BLaER1 treated with 17β-estradiol and CSF1 and Interleukin-3, amounts not matched to agents 10 nM and 100 nM (cell line): ENCODE data around the gene ECM1.

Source experiments
- H3K27ac ChIP-seq, 11 experiments: shearing (Covaris generic); formaldehyde crosslinking; 2 replicates each; pipeline ENCODE4 v1.8.1; 2022
- H3K27me3 ChIP-seq, 11 experiments: shearing (Covaris generic); formaldehyde crosslinking; 2 replicates each; pipeline ENCODE4 v1.8.1; 2022
- H3K36me3 ChIP-seq, 11 experiments: shearing (Covaris generic); formaldehyde crosslinking; 2 replicates each; pipeline ENCODE4 v1.8.1; 2022
- H3K4me1 ChIP-seq, 10 experiments: shearing (Covaris generic); formaldehyde crosslinking; 2 replicates each; pipeline ENCODE4 v1.8.1; 2022
- H3K4me2 ChIP-seq, 11 experiments: shearing (Covaris generic); formaldehyde crosslinking; 2 replicates each; pipeline ENCODE4 v1.8.1; 2022
- H3K4me3 ChIP-seq, 10 experiments: shearing (Covaris generic); formaldehyde crosslinking; 2 replicates each; pipeline ENCODE4 v1.8.1; 2022
- H3K9ac ChIP-seq, 11 experiments: shearing (Covaris generic); formaldehyde crosslinking; 2 replicates each; pipeline ENCODE4 v1.8.1; 2022
- H3K9me3 ChIP-seq, 11 experiments: shearing (Covaris generic); formaldehyde crosslinking; replicated peaks in 1 of 11; 2 replicates each; pipeline ENCODE4 v1.8.1; 2022
- H4K20me1 ChIP-seq, 11 experiments: shearing (Covaris generic); formaldehyde crosslinking; 2 replicates each; pipeline ENCODE4 v1.8.1; 2022
- Cebpa-rat ChIP-seq, 11 experiments: shearing (Covaris generic); IDR thresholded peaks; 2 replicates each; pipeline ENCODE4 v1.8.1; 2022

The ECM1 gene

DNA sequence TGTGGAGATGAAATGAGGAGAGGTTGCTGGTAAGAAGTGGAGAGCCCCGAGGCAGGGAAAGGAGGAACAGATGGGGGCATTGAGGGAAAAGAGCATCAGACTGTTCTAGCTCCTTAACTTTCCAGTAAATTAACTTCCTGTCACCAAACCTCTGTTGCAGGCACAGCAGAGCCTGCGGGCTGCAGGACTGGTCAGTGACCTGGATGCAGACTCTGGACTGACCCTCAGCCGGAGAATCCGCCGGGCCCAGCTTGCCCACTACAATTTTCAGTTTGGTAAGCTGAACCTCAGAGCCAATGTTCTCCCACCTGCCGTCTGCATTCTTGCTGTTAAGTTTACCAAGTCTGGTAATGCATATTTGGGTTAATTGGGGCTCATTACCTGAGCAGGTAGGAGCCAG, 2.5 kb upstream of the ECM1 start:
- Histone ChIP-seq H3K36me3 (peaks cover 38 to 73% (median 63%) of the 10 kb centered on the region in 11 experiments), H3K9ac (peak overlapping the region in 1 of 11 experiments; percentile 2; a peak in 1 of 22 replicates), H3K27ac (0 out of 22 replicates have a peak overlapping the region, but pooled peaks of 1 of the 11 experiments have one; percentile 1), H3K9me3 (no peaks in the 10 kb centered on the region), H3K4me2 (no peak overlapping the region), H4K20me1 (peaks cover 0 to 4% (median 0%) of the 10 kb centered on the region in 11 experiments; a peak in 2 of 22 replicates), H3K27me3 (no peaks in the 10 kb centered on the region), H3K4me3 (no peak overlapping the region), H3K4me1 (peaks cover 32 to 44% (median 40%) of the 10 kb centered on the region in 10 experiments)
- no peak for TF ChIP-seq Cebpa-rat (IDR thresholded peaks at IDR 0.05)

DNA sequence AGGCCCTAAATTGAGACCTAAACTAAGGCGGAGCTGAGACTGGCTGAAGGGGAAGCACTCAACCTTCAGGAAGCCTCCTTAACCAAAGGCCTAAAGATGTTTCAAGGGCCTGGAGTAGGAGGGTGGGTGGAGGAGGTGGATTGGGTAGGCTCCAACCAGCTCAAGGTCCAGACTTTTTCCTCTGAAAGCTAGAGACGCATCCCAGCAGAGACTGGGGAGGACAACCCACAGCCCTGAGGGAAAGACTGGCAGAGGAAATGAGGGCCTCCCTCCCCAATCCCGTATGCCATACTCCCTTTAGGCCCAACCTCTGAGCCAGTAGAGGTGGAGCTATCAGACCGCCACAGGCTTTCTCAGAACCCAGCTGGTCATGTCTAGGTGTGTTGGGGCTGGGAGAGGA, 1.1 kb downstream of the ECM1 start:
- peaks cover 0 to 30% (median 0%) of the 10 kb centered on the region in 11 experiments; a peak in 2 of 22 replicates for H4K20me1 ChIP-seq
- H3K36me3 ChIP-seq: peaks cover 42 to 73% (median 54%) of the 10 kb centered on the region in 11 experiments
- H3K4me1 ChIP-seq: peaks cover 67 to 80% (median 75%) of the 10 kb centered on the region in 10 experiments
- peak overlapping the region; percentile 66 to 80 (median 76) for H3K9ac ChIP-seq
- H3K4me3 ChIP-seq: peak overlapping the region; percentile 41 to 72 (median 58); a peak in 19 of 20 replicates
- no peak for TF ChIP-seq Cebpa-rat (IDR thresholded peaks at IDR 0.05)
- H3K27me3 ChIP-seq: no peaks in the 10 kb centered on the region
- H3K27ac ChIP-seq: peak overlapping the region; percentile 58 to 84 (median 76); a peak in 21 of 22 replicates
- H3K9me3 ChIP-seq: no peaks in the 10 kb centered on the region
- H3K4me2 ChIP-seq: peak overlapping the region; percentile 88 to 100 (median 97)

DNA sequence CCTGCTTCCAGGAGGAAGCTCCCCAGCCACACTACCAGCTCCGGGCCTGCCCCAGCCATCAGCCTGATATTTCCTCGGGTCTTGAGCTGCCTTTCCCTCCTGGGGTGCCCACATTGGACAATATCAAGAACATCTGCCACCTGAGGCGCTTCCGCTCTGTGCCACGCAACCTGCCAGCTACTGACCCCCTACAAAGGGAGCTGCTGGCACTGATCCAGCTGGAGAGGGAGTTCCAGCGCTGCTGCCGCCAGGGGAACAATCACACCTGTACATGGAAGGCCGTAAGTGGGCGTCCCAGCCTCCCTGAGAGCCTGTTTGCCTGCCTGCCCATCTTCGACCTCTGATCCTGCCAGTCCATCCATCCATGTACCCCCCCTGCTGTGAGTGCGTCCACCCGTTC, 3.6 kb downstream of the ECM1 start:
- Histone ChIP-seq H3K4me3 (0 out of 20 replicates have a peak overlapping the region, but pooled peaks of 1 of the 10 experiments have one; percentile 9), H3K27me3 (no peaks in the 10 kb centered on the region), H4K20me1 (peaks cover 0 to 33% (median 0%) of the 10 kb centered on the region in 11 experiments; a peak in 2 of 22 replicates), H3K27ac (peak overlapping the region in 6 of 11 experiments; percentile 24 to 84 (median 54); a peak in 9 of 22 replicates), H3K4me1 (peaks cover 87 to 95% (median 92%) of the 10 kb centered on the region in 10 experiments), H3K4me2 (peak overlapping the region; percentile 88 to 100 (median 97)), H3K36me3 (peaks cover 16 to 48% (median 29%) of the 10 kb centered on the region in 11 experiments), H3K9me3 (no peaks in the 10 kb centered on the region), H3K9ac (peak overlapping the region in 7 of 11 experiments; percentile 18 to 66 (median 52); a peak in 9 of 22 replicates)
- no peak for TF ChIP-seq Cebpa-rat (IDR thresholded peaks at IDR 0.05)

GRCh38 chr1:150511985-150512660, 4.2 kb downstream of the ECM1 start:
- Histone ChIP-seq H3K27me3 (no peaks in the 10 kb centered on the region), H3K4me3 (no peak overlapping the region), H3K4me1 (peaks cover 86 to 96% (median 94%) of the 10 kb centered on the region in 10 experiments), H3K9me3 (no peaks in the 10 kb centered on the region), H3K27ac (no peak overlapping the region; a peak in 3 of 22 replicates), H3K36me3 (peaks cover 10 to 42% (median 25%) of the 10 kb centered on the region in 11 experiments), H3K9ac (no peak overlapping the region), H4K20me1 (peaks cover 0 to 33% (median 0%) of the 10 kb centered on the region in 11 experiments; a peak in 2 of 22 replicates), H3K4me2 (peak overlapping the region; percentile 88 to 100 (median 97))
- TF ChIP-seq Cebpa-rat (IDR thresholded peaks at IDR 0.05): no peak

DNA sequence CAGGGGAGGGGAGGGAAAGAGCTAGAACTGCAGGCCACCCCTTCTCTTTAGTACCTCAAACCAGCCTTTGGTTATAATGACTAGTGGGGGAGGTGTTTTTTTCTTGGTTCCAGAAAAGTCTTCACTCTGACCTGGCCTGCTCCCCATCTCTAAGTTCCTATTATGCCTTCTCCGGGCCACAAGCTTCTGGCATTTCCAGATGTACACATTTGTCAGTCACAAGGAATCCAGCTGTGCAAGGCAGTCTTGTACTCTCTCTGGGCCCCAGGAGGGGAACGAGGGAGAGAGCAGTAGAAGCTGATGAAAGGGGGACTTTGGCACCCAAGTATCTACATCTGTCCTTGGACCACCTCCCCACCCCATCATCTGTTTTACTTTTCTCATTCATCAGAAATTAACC, 4.9 kb downstream of the ECM1 start:
- peaks cover 0 to 33% (median 0%) of the 10 kb centered on the region in 11 experiments; a peak in 2 of 22 replicates for H4K20me1 ChIP-seq
- no peaks in the 10 kb centered on the region for H3K27me3 ChIP-seq
- H3K9ac ChIP-seq: 0 out of 22 replicates have a peak overlapping the region, but pooled peaks of 1 of the 11 experiments have one; percentile 9
- H3K27ac ChIP-seq: peak overlapping the region in 2 of 11 experiments; percentile 22 to 34; a peak in 4 of 22 replicates
- H3K36me3 ChIP-seq: peaks cover 10 to 37% (median 23%) of the 10 kb centered on the region in 11 experiments; a peak in 21 of 22 replicates
- no peaks in the 10 kb centered on the region for H3K9me3 ChIP-seq
- TF ChIP-seq Cebpa-rat (IDR thresholded peaks at IDR 0.05): no peak
- peaks cover 79 to 95% (median 93%) of the 10 kb centered on the region in 10 experiments for H3K4me1 ChIP-seq
- no peak overlapping the region for H3K4me3 ChIP-seq
- H3K4me2 ChIP-seq: peak overlapping the region; percentile 87 to 100 (median 97)

- Histone ChIP-seq H3K27ac (peak overlapping the region in 3 of 11 experiments; percentile 17 to 34 (median 22); a peak in 3 of 22 replicates), H3K4me1 (peaks cover 74 to 90% (median 88%) of the 10 kb centered on the region in 10 experiments), H3K4me3 (no peak overlapping the region), H3K9ac (peak overlapping the region in 3 of 11 experiments; percentile 1 to 21 (median 9); a peak in 2 of 22 replicates), H3K9me3 (no peaks in the 10 kb centered on the region), H3K36me3 (peaks cover 10 to 37% (median 23%) of the 10 kb centered on the region in 11 experiments; a peak in 21 of 22 replicates), H4K20me1 (peaks cover 0 to 33% (median 0%) of the 10 kb centered on the region in 11 experiments; a peak in 2 of 22 replicates), H3K27me3 (no peaks in the 10 kb centered on the region), H3K4me2 (peak overlapping the region; percentile 87 to 100 (median 97); a peak in 21 of 22 replicates)
- TF ChIP-seq Cebpa-rat (IDR thresholded peaks at IDR 0.05): no peak
Measured at GRCh38 chr1:150513351-150513791, 5.5 kb downstream of the ECM1 start.

DNA sequence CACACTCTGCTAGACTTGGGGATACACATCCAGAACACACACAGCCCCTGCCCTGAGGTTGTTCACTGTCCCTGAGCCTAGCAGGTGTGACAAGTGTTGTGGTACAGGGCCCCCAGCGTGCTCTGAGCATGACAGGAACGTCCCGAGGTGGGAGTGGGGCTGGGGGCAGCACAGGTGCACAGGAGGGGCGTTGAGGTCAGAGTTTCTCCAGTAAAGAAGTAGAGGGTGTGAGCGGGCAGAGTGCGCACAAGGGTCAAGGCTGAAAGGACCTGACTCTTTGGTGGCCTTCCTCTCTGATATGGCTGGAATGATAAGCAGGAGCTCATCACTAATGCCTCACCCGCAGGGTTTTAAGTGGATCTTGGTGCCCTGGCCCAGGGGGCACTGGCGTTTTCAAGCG, 6.4 kb downstream of the ECM1 start:
- Histone ChIP-seq H3K27ac (peak overlapping the region in 4 of 11 experiments; percentile 6 to 75 (median 56); a peak in 3 of 22 replicates), H3K27me3 (no peaks in the 10 kb centered on the region), H3K4me1 (peaks cover 65 to 81% (median 79%) of the 10 kb centered on the region in 10 experiments), H3K36me3 (peaks cover 10 to 37% (median 23%) of the 10 kb centered on the region in 11 experiments; a peak in 21 of 22 replicates), H3K9me3 (no peaks in the 10 kb centered on the region), H3K4me3 (peak overlapping the region in 1 of 10 experiments; percentile 69; a peak in 1 of 20 replicates), H3K9ac (peak overlapping the region in 1 of 11 experiments; percentile 78; a peak in 2 of 22 replicates), H3K4me2 (peak overlapping the region; percentile 87 to 100 (median 95)), H4K20me1 (peaks cover 0 to 33% (median 0%) of the 10 kb centered on the region in 11 experiments; a peak in 2 of 22 replicates)
- TF ChIP-seq Cebpa-rat (IDR thresholded peaks at IDR 0.05): no peak

DNA sequence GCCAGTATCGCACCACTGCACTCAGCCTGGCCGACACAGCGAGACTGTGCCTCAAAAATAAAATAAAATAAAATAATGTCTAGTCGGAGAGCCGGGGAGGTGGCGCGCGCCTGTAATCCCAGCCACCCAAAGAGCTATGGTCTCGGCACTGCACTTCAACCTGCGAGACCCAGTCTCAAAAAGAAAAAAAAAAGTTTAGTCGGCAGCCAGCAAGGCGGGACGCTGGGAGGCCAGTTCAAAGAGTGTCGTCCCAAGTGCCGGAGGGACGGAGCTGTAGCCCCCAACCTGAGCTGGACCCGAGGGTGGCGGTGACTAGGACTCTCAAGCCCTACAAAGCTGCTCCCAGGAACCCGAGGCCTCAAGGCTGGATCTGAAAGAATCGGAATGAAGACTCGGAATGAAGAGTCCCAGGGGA, 7.0 kb downstream of the ECM1 start:
- Histone ChIP-seq H4K20me1 (peaks cover 0 to 33% (median 0%) of the 10 kb centered on the region in 11 experiments; a peak in 2 of 22 replicates), H3K9me3 (no peaks in the 10 kb centered on the region), H3K4me1 (peaks cover 58 to 75% (median 73%) of the 10 kb centered on the region in 10 experiments), H3K27ac (peak overlapping the region; percentile 4 to 75 (median 69); a peak in 20 of 22 replicates), H3K4me3 (peak overlapping the region; percentile 53 to 76 (median 66)), H3K9ac (peak overlapping the region; percentile 68 to 85 (median 77)), H3K36me3 (peaks cover 10 to 34% (median 23%) of the 10 kb centered on the region in 11 experiments; a peak in 21 of 22 replicates), H3K27me3 (no peaks in the 10 kb centered on the region), H3K4me2 (peak overlapping the region; percentile 87 to 100 (median 95))
- TF ChIP-seq Cebpa-rat (IDR thresholded peaks at IDR 0.05): no peak
